H9 (cell line): ENCODE results near the gene TMEM120A. TPM values are rescaled to one million over a fixed set of nuclear protein-coding genes. Genes with fewer than 3 reads are reported as not detected.

Experiments
- DNase-seq: peaks from one replicate; pipeline ENCODE4 v3.0.0-alpha.2; 2017
- H2AFZ ChIP-seq: one replicate; pipeline ENCODE4 v1.6.1; 2013; ENCODE audit warnings: mild to moderate bottlenecking, low read length, control low read depth, moderate library complexity
- H2AK5ac ChIP-seq: 2 replicates; pipeline ENCODE4 v1.6.1; 2013; ENCODE audit warnings: low read length, control low read depth, mixed read lengths; ENCODE audit not compliant: insufficient read length
- H2BK120ac ChIP-seq: one replicate; pipeline ENCODE4 v1.6.1; 2013; ENCODE audit warnings: low read depth, mild to moderate bottlenecking, low read length, control low read depth, inconsistent platforms; ENCODE audit not compliant: poor library complexity, severe bottlenecking
- H2BK12ac ChIP-seq: 2 replicates; pipeline ENCODE4 v1.6.1; 2013; ENCODE audit warnings: low read length, control low read depth, mixed read lengths, low read depth; ENCODE audit not compliant: insufficient read length
- H2BK15ac ChIP-seq: 2 replicates; pipeline ENCODE4 v1.6.1; 2013; ENCODE audit warnings: low read depth, low read length, control low read depth
- H2BK20ac ChIP-seq: one replicate; pipeline ENCODE4 v1.6.1; 2013; ENCODE audit warnings: low read depth, mild to moderate bottlenecking, low read length, control low read depth, inconsistent platforms; ENCODE audit not compliant: poor library complexity, severe bottlenecking
- H2BK5ac ChIP-seq: 2 replicates; pipeline ENCODE4 v1.6.1; 2013; ENCODE audit warnings: low read length, control low read depth, mixed read lengths; ENCODE audit not compliant: insufficient read length
- H3K14ac ChIP-seq: 2 replicates; pipeline ENCODE4 v1.6.1; 2013; ENCODE audit warnings: low read length, control low read depth; ENCODE audit not compliant: insufficient read depth
- H3K18ac ChIP-seq: 2 replicates; pipeline ENCODE4 v1.6.1; 2013; ENCODE audit warnings: low read depth, mild to moderate bottlenecking, mixed read lengths, low read length, control low read depth; ENCODE audit not compliant: insufficient read length
- H3K23ac ChIP-seq: 2 replicates; pipeline ENCODE4 v1.6.1; 2013; ENCODE audit warnings: low read length, control low read depth, mixed read lengths, low read depth; ENCODE audit not compliant: insufficient read length
- H3K23me2 ChIP-seq: 2 replicates; pipeline ENCODE4 v1.6.1; 2013; ENCODE audit warnings: low read depth, mild to moderate bottlenecking, mixed read lengths, low read length, control low read depth; ENCODE audit not compliant: insufficient read length, poor library complexity, severe bottlenecking
- H3K27ac ChIP-seq: 2 replicates; pipeline ENCODE4 v1.5.1; 2013; ENCODE audit warnings: low read length, control low read depth, mixed read lengths, low read depth; ENCODE audit not compliant: insufficient read length
- H3K27me3 ChIP-seq: 2 replicates; pipeline ENCODE4 v1.6.1; 2013; ENCODE audit warnings: low read length, control low read depth, inconsistent platforms; ENCODE audit not compliant: insufficient read depth
- H3K4ac ChIP-seq: 2 replicates; pipeline ENCODE4 v1.6.1; 2013; ENCODE audit warnings: low read depth, mild to moderate bottlenecking, control low read depth, inconsistent platforms, low read length, moderate library complexity
- H3K4me1 ChIP-seq: 2 replicates; pipeline ENCODE4 v1.6.1; 2013; ENCODE audit warnings: low read length, control low read depth, inconsistent platforms; ENCODE audit not compliant: insufficient read depth
- H3K4me2 ChIP-seq: 2 replicates; pipeline ENCODE4 v1.6.1; 2013; ENCODE audit warnings: low read length, control low read depth, mixed read lengths; ENCODE audit not compliant: insufficient read length, insufficient read depth
- H3K56ac ChIP-seq: 2 replicates; pipeline ENCODE4 v1.6.1; 2013; ENCODE audit warnings: low read depth, mild to moderate bottlenecking, mixed read lengths, low read length, control low read depth; ENCODE audit not compliant: insufficient read length
- H3K79me1 ChIP-seq: 2 replicates; pipeline ENCODE4 v1.6.1; 2013; ENCODE audit warnings: low read depth, mild to moderate bottlenecking, moderate library complexity, low read length, control low read depth, inconsistent platforms; ENCODE audit not compliant: insufficient read depth, poor library complexity, severe bottlenecking
- H3K79me2 ChIP-seq: 2 replicates; pipeline ENCODE4 v1.6.1; 2013; ENCODE audit warnings: low read length, control low read depth, inconsistent platforms; ENCODE audit not compliant: insufficient read depth
- H3K9ac ChIP-seq: 2 replicates; pipeline ENCODE4 v1.6.1; 2013; ENCODE audit warnings: low read length, control low read depth, mixed read lengths; ENCODE audit not compliant: insufficient read length; ENCODE audit errors: extremely low read depth
- H3K9me3 ChIP-seq: one replicate; pipeline ENCODE4 v1.6.1; 2013; ENCODE audit warnings: low read depth, low read length, inconsistent platforms; ENCODE audit not compliant: control insufficient read depth
- H3T11ph ChIP-seq: one replicate; pipeline ENCODE4 v1.6.1; 2013; ENCODE audit warnings: mild to moderate bottlenecking, low read length, control low read depth, inconsistent platforms
- H4K20me1 ChIP-seq: one replicate; pipeline ENCODE4 v1.6.1; 2013; ENCODE audit not compliant: control insufficient read depth, insufficient read length, insufficient read depth
- H4K5ac ChIP-seq: 2 replicates; pipeline ENCODE4 v1.6.1; 2013; ENCODE audit warnings: low read depth, mild to moderate bottlenecking, mixed read lengths, low read length, control low read depth; ENCODE audit not compliant: insufficient read length
- H4K8ac ChIP-seq: replicated peaks from 2 replicates; pipeline ENCODE4 v1.6.1; 2013; ENCODE audit warnings: low read length, control low read depth, mixed read lengths, low read depth; ENCODE audit not compliant: insufficient read length
- H4K91ac ChIP-seq: 2 replicates; pipeline ENCODE4 v1.6.1; 2013; ENCODE audit warnings: low read depth, mild to moderate bottlenecking, moderate library complexity, mixed read lengths, low read length, control low read depth; ENCODE audit not compliant: insufficient read length
- H3K27ac Mint-ChIP-seq, 3 experiments: 2 replicates in 2 of 3; 3 replicates in 1 of 3; pipeline ENCODE4 v1.8.0; 2020 to 2021; ENCODE audit warnings: mixed read lengths in 3 of 3, mild to moderate bottlenecking in 1 of 3, moderate library complexity in 1 of 3
- H3K27me3 Mint-ChIP-seq: 2 replicates; pipeline ENCODE4 v1.8.0; 2021; ENCODE audit warnings: low read depth, mild to moderate bottlenecking, moderate library complexity, mixed read lengths
- H3K36me3 Mint-ChIP-seq, 3 experiments: 2 replicates in 2 of 3; 3 replicates in 1 of 3; pipeline ENCODE4 v1.8.0; 2020 to 2021; ENCODE audit warnings: low read depth in 3 of 3, mixed read lengths in 3 of 3; ENCODE audit not compliant: insufficient read depth in 1 of 3
- H3K4me1 Mint-ChIP-seq, 2 experiments: 2 replicates each; pipeline ENCODE4 v1.8.0; 2020; ENCODE audit warnings: mixed read lengths in 2 of 2
- H3K4me3 Mint-ChIP-seq, 2 experiments: 2 replicates in 1 of 2; 3 replicates in 1 of 2; pipeline ENCODE4 v1.8.0; 2020 to 2021; ENCODE audit warnings: mild to moderate bottlenecking in 2 of 2, mixed read lengths in 2 of 2, moderate library complexity in 1 of 2
- H3K9me3 Mint-ChIP-seq, 2 experiments: 2 replicates in 1 of 2; 3 replicates in 1 of 2; pipeline ENCODE4 v1.8.0; 2020; ENCODE audit warnings: mild to moderate bottlenecking in 2 of 2, mixed read lengths in 2 of 2, moderate library complexity in 1 of 2
- CTCF ChIP-seq: fragments of 200-600 bp; sonication (generic); conservative IDR thresholded peaks from 3 replicates; pipeline ENCODE4 v1.8.0; 2021; ENCODE audit warnings: antibody characterized with exemption, mild to moderate bottlenecking
- WGBS: extraction: QIAGEN DNeasy Blood & Tissue Kit; methylation state at CpG from one replicate; pipeline ENCODE4 v1.1.7; 2013; ENCODE audit warnings: missing lambda C conversion rate, low lambda C conversion rate, mixed read lengths; ENCODE audit not compliant: insufficient read length; ENCODE audit errors: extremely low coverage; 5-methylcytosine and 5-hydroxymethylcytosine counted together
- total RNA-seq: library from RNA; stranded (reverse); gene quantifications from 2 replicates; pipeline ENCODE4 v1.2.1, GENCODE V29; 2021

TMEM120A gene
- total RNA-seq, 1 experiment from 2014 or later = 30.0 TPM

GRCh38 chr7:75977743-75978142, 16.7 kb downstream of the TMEM120A start:
- DNase-seq = no peak
- H4K91ac ChIP-seq = no peak overlapping the region
- H3K9me3 Mint-ChIP-seq = no peaks in the 10 kb centered on the region
- H3K4me1 ChIP-seq = no peaks in the 10 kb centered on the region
- H3T11ph ChIP-seq = no peak overlapping the region
- no peaks in the 10 kb centered on the region for H3K23me2 ChIP-seq
- no peak overlapping the region for H4K5ac ChIP-seq
- H2AK5ac ChIP-seq = no peak overlapping the region
- peaks cover 1% of the 10 kb centered on the region; the same call in 1 of the 2 replicates for H3K27me3 Mint-ChIP-seq
- H3K27ac Mint-ChIP-seq = 0 out of 7 replicates have a peak overlapping the region, but pooled peaks of 1 of the 3 experiments have one; percentile 40
- H4K8ac ChIP-seq = no peak overlapping the region
- H3K4me3 Mint-ChIP-seq = no peak overlapping the region
- H4K20me1 ChIP-seq = no peaks in the 10 kb centered on the region
- H3K79me1 ChIP-seq = no peaks in the 10 kb centered on the region
- H2AFZ ChIP-seq = no peak overlapping the region
- no peaks in the 10 kb centered on the region for H3K9me3 ChIP-seq
- H3K56ac ChIP-seq = no peak overlapping the region
- no peak for TF ChIP-seq CTCF
- no peak overlapping the region for H3K4me2 ChIP-seq
- H2BK120ac ChIP-seq = no peak overlapping the region
- H2BK12ac ChIP-seq = no peak overlapping the region
- H3K27ac ChIP-seq = no peak overlapping the region
- no peak overlapping the region for H2BK5ac ChIP-seq
- no peak overlapping the region for H3K14ac ChIP-seq
- H3K18ac ChIP-seq = no peak overlapping the region
- no peaks in the 10 kb centered on the region for H3K4me1 Mint-ChIP-seq
- no peak overlapping the region for H3K23ac ChIP-seq
- H2BK20ac ChIP-seq = no peak overlapping the region
- no peaks in the 10 kb centered on the region for H3K79me2 ChIP-seq
- H3K9ac ChIP-seq = no peak overlapping the region
- H3K4ac ChIP-seq = no peak overlapping the region
- no peak overlapping the region for H2BK15ac ChIP-seq
- peaks cover 19 to 39% (median 36%) of the 10 kb centered on the region in 3 experiments for H3K36me3 Mint-ChIP-seq
- H3K27me3 ChIP-seq = no peaks in the 10 kb centered on the region
- WGBS = no CpG with 5 or more reads among the region's 8 CpGs
